H1 (cell line): ENCODE measurements around the gene CABP1.

Experiments used
- CTCF ChIP-seq, 3 experiments: IDR thresholded peaks; 1 replicate in 2 of 3; 2 replicates in 1 of 3; pipeline versions ENCODE4 v1.5.1 to v1.6.1; 2011; ENCODE audit warnings: low read length in 3 of 3, mild to moderate bottlenecking in 3 of 3, inconsistent platforms in 2 of 3, low read depth in 1 of 3, moderate library complexity in 1 of 3; ENCODE audit not compliant: insufficient read depth in 1 of 3; ENCODE audit errors: control extremely low read depth in 1 of 3
- MAFK ChIP-seq: IDR thresholded peaks from 2 replicates; pipeline ENCODE4 v1.6.1; 2012; ENCODE audit warnings: low read depth, mild to moderate bottlenecking, improper control_type of control experiment, low read length
- POLR2A ChIP-seq, 2 experiments: IDR thresholded peaks; 1 replicate in 1 of 2; 2 replicates in 1 of 2; pipeline ENCODE4 v1.6.1; 2011; ENCODE audit warnings: low read depth in 2 of 2, low read length in 2 of 2, mild to moderate bottlenecking in 2 of 2; ENCODE audit errors: control extremely low read depth in 1 of 2
- RFX5 ChIP-seq: IDR thresholded peaks from 2 replicates; pipeline ENCODE4 v1.6.1; 2011; ENCODE audit warnings: low read depth, low read length, improper control_type of control experiment, borderline replicate concordance
- RXRA ChIP-seq: IDR thresholded peaks from 2 replicates; pipeline ENCODE4 v1.6.1; 2011; ENCODE audit warnings: low read depth, mild to moderate bottlenecking, low read length, moderate library complexity; ENCODE audit not compliant: insufficient read depth
- SIX5 ChIP-seq: IDR thresholded peaks from 2 replicates; pipeline ENCODE4 v1.6.1; 2011; ENCODE audit warnings: mild to moderate bottlenecking, low read depth, low read length
- TBP ChIP-seq: IDR thresholded peaks from 2 replicates; pipeline ENCODE4 v1.6.1; 2011; ENCODE audit warnings: low read depth, low read length, improper control_type of control experiment
- ZNF274 ChIP-seq: IDR thresholded peaks from 2 replicates; pipeline ENCODE4 v1.7.0; 2012; ENCODE audit warnings: low read length, borderline replicate concordance; ENCODE audit errors: extremely low read depth

- TF ChIP-seq MAFK (no peak), SIX5 (no peak), RXRA (no peak), POLR2A (IDR thresholded peaks at IDR 0.05; ENCODE audit: control extremely low read depth in 1 of 2, low read depth in 2 of 2, low read length in 2 of 2) (no peak), CTCF (IDR thresholded peaks at IDR 0.05; ENCODE audit: control extremely low read depth in 1 of 3, insufficient read depth in 1 of 3, low read depth in 1 of 3, low read length in 3 of 3) (no peak), TBP (no peak), RFX5 (no peak), ZNF274 (no peak)
Measured at GRCh38 chr12:120663741-120664140, 23.3 kb downstream of the CABP1 start.
